H4 (cell line): Measurements from ENCODE around the gene VMP1. TPM values are rescaled to one million over a fixed set of nuclear protein-coding genes. Genes with fewer than 3 reads are reported as not detected.
"Not testable (repeated sequence)": the region's sequence is repeated elsewhere in the genome, so short reads cannot be mapped to it uniquely, and the experiment has no call there.

Experiments
- DNase-seq: peaks from one replicate; pipeline ENCODE4 v3.0.0-alpha.2; 2015; ENCODE audit warnings: low spot score
- total RNA-seq: library from RNA; depleted of rRNA; stranded (reverse); fragments of >200 nt; shearing (Covaris generic); gene quantifications from 2 replicates; pipeline ENCODE4 v1.2.3, GENCODE V29; 2014; rRNA removed

The VMP1 gene
- total RNA-seq, 1 experiment from 2014 or later, result 224 TPM

GRCh38 chr17:59858167-59858816 lies 150.8 kb downstream of the VMP1 start:
- DNase-seq, result no peak

DNA sequence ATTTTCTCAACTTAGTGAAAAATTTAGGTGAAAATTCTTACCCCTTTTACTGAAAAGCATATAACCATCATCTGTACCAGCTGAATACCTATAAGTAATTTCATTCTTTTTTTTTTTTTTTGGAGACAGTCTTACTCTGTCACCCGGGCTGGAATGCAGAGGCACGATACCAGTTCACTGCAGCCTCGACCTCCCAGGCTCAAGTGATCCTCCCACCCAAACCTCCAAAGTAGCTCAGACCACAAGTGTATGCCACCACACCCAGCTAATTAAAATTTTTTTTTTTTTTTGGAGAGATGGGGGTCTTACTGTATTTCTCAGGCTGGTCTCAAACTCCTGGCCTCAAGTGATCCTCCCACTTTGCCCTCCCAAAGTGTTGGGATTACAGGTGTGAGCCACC lies 151.5 kb downstream of the VMP1 start:
- no peak for DNase-seq

GRCh38 chr17:59859444-59860025 lies 152.1 kb downstream of the VMP1 start:
- peak; percentile 75 for DNase-seq

GRCh38 chr17:59863616-59864015 lies 156.2 kb downstream of the VMP1 start:
- no peak for DNase-seq

DNA sequence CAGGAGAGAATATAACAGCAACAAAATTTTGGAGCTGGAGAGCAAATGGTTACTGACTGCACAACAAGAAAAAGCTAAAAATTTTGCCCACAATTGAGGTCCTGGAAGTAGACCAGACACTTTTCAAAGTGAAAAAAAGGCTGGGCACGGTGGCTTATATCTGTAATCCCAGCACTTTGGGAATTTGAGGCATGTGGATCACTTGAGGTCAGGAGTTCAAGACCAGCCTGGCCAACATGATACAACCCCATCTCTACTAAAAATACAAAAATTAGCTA lies 162.4 kb downstream of the VMP1 start:
- DNase-seq, result no peak

DNA sequence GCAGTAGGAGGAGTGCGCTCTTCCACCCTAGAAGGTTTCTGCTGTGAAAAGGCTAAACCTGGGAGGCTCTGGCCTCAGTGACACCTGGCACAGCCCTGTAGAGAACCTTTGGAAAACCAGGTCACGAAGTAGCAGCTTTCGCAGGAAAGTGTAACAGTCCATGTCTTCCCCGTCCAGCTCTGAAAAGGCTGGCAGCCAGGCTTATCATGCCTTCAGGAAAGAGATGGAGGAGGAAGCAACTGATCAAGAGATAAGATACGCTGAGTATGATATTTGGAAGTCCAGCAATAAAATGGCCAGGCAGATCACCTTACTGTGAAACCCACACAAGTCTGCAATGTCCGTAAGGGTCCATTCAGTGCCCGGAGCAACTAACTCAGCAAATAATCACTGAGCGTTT lies 163.0 kb downstream of the VMP1 start:
- no peak for DNase-seq

- DNase-seq, result no peak
Observed at GRCh38 chr17:59872351-59872750, 164.9 kb downstream of the VMP1 start.

DNA sequence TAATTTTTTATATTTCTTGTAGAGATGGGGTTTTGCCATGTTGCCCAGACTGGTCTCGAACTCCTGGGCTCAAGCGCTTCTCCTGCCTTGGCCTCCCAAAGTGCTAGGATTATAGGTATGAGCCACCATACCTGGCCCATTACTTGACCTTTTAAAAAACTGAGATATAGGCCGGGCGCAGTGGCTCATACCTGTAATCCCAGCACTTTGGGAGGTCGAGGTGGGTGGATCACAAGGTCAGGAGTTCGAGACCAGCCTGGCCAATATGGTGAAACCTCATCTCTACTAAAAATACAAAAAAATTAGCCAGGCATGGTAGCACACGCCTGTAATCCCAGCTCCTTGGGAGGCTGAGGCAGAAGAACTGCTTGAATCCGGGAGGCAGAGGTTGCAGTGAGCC lies 166.0 kb downstream of the VMP1 start:
- not testable (repeated sequence) for DNase-seq

DNA sequence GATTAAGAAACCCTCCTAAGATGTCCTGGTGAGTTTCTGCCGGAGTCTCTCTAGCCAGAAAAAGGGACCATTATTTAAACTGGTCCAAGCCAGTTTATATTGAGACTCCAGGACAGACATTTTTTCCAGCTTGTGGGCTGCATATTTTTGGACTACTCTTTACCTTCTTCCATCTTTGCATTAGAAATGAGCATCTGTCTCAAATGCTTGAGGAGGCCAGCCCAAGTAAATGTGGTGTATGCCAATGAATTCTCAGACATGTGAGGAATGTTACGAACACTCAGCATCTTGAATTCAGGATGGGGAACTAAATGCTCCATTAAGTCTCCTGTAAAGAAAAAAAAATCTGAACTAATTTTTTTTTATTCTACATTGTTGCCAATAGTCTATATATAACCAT lies 166.9 kb downstream of the VMP1 start:
- DNase-seq, result no peak

DNA sequence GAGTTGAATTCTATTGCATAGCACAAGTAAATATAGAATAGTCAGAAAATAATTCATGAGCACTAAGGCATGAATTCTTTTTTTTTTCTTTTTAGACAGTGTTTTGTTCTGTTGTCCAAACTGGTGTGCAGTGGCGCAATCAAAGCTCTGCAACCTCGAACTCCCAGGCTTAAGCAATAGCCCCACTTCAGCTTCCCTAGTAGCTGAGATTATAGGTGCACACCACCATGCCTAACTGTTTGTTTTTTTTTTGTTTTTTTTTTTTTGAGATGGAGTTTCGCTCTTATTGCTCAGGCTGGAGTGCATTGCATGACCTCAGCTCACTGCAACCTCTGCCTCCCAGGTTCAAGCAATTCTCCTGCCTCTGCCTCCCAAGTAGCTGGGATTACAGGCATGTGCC lies 168.7 kb downstream of the VMP1 start:
- DNase-seq, result no peak

DNA sequence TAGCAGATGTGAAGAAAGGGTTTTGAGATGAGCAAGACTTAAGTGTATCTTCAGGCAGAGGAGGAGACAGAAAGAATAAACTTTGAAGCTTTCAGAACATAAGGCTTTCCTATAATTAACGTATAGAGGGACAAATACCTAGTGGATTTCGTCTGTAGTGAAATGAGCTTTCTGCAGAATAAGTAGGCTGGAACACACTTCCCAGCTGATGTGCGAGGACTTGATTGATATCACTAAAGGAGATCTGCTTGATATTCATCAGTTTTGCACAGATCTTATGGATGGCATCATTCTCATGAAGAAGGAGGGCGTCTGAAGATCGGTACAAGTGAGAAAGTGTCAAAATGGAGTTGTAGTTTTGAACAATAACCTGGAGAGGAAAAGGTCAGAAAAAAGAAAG lies 170.5 kb downstream of the VMP1 start:
- DNase-seq, result no peak

GRCh38 chr17:59878624-59879023 lies 171.2 kb downstream of the VMP1 start:
- no peak for DNase-seq

- DNase-seq, result no peak
Observed at GRCh38 chr17:59884861-59885260, 177.4 kb downstream of the VMP1 start.

GRCh38 chr17:59888145-59888750 lies 180.8 kb downstream of the VMP1 start:
- DNase-seq, result no peak

- no peak for DNase-seq
Observed at GRCh38 chr17:59890720-59891119, 183.3 kb downstream of the VMP1 start.

Other genes starting within 250 kb of the VMP1 start
- gene DHX40, start 142.0 kb upstream of the VMP1 start, total RNA-seq, result 72.0 and 75.0 TPM in 2 replicates
- 362 and 385 TPM in 2 replicates for gene CLTC, start 87.8 kb upstream of the VMP1 start, total RNA-seq
- gene PTRH2, start 224 bp upstream of the VMP1 start, total RNA-seq, result 39.9 and 52.3 TPM in 2 replicates
- gene TUBD1, start 185.3 kb downstream of the VMP1 start, total RNA-seq, result 6.7 and 11.9 TPM in 2 replicates
- 25.1 and 27.1 TPM in 2 replicates for gene RPS6KB1, start 185.5 kb downstream of the VMP1 start, total RNA-seq